Measurements from ENCODE around the gene DBX1. TPM values are rescaled to one million over a fixed set of nuclear protein-coding genes. Genes with fewer than 3 reads are reported as not detected.

DBX1 gene
- total and polyA plus RNA-seq, 4 experiments from 2014 or later: not detected

DNA sequence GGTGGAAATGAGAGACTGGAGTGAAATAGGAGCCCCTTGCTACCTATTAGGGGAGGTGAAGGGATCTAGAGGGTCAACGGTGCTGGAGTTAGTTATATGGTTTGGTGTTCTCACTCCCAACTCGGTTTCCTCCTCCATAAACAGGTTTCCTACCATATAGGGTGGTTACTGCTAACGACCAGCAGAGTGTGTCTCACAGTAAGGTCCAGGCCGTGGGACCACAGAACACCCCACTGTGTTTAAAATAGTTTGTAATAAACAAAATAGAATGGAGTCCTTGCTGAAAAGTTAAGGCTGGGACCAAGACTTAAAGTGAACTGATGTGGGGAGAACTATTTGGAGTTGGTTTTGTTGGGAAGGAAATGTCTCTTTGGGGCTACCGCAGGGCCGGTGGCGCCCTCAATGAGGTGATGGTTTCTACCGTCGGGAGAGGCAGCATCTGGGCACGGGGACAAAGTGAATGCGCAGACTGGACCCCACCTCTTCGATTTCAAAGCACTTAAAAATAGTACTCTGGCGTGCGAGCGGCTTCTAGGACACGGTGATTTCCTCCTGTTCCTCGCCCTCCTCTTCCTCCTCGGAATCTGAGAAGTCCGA is 4.5 kb downstream of the DBX1 start:
- Mint-ChIP-seq H3K4me1 (peaks cover 9 to 45% (median 14%) of the 10 kb centered on the region in 4 donors), H3K36me3 (peaks cover 0 to 3% of the 10 kb centered on the region in 2 donors), H3K27me3 (peaks cover 25 to 36% of the 10 kb centered on the region in 2 donors), H3K27ac (peak overlapping the region; percentile 62 to 91 (median 85)), H3K4me3 (peak overlapping the region; percentile 83 to 92 (median 86)), H3K9me3 (peaks cover 0 to 24% (median 17%) of the 10 kb centered on the region in 8 donors)
- intact Hi-C loops (cut with micrococcal nuclease): loop anchor here (2.0 kb wide), 1 partner anchor 23 kb away; no protein-coding TSS in a partner anchor
- H3K27me3 ChIP-seq (ENCODE audit: insufficient read depth, low read length): peaks cover 26% of the 10 kb centered on the region
- POLR2A ChIA-PET (ENCODE audit: partially characterized antibody): interaction anchor here (2.1 kb wide), 1 partner anchor 208 kb away, joined by 9 read pairs; the partner anchor contains the start of gene HTATIP2
- H3K9me3 ChIP-seq (ENCODE audit: control insufficient read depth in 1 of 2, low read length in 2 of 2): no peaks in the 10 kb centered on the region
- H3K4me3 ChIP-seq (ENCODE audit: low read length in 2 of 2): peak overlapping the region in 1 of 2 donors; percentile 59
- no peak for DNase-seq
- H3K4me1 ChIP-seq (ENCODE audit: insufficient read depth, low read length): peaks cover 21% of the 10 kb centered on the region
- H3K36me3 ChIP-seq (ENCODE audit: insufficient read depth, low read length): no peaks in the 10 kb centered on the region
- H3K27ac ChIP-seq (ENCODE audit: low read depth, low read length): no peak overlapping the region
- CTCF ChIA-PET (ENCODE audit: partially characterized antibody): interaction anchor here (1.7 to 3.1 kb wide), 4 partner anchors 23 to 197 kb away, joined by 7 to 17 read pairs (median 12); no protein-coding TSS in a partner anchor

GRCh38 chr11:20154381-20154780 is 5.9 kb downstream of the DBX1 start:
- no peak for DNase-seq
- peaks cover 0 to 3% of the 10 kb centered on the region in 2 donors for H3K36me3 Mint-ChIP-seq
- Histone ChIP-seq H3K36me3 (ENCODE audit: insufficient read depth, low read length) (no peaks in the 10 kb centered on the region), H3K4me3 (ENCODE audit: low read length in 2 of 2) (no peak overlapping the region), H3K4me1 (ENCODE audit: insufficient read depth, low read length) (peaks cover 21% of the 10 kb centered on the region), H3K27me3 (ENCODE audit: insufficient read depth, low read length) (peaks cover 13% of the 10 kb centered on the region), H3K9me3 (ENCODE audit: control insufficient read depth in 1 of 2, low read length in 2 of 2) (no peaks in the 10 kb centered on the region), H3K27ac (ENCODE audit: low read depth, low read length) (no peak overlapping the region)
- peaks cover 8 to 37% (median 14%) of the 10 kb centered on the region in 4 donors for H3K4me1 Mint-ChIP-seq
- no peak overlapping the region for H3K27ac Mint-ChIP-seq
- CTCF ChIA-PET (ENCODE audit: partially characterized antibody): interaction anchor here (1.7 to 1.9 kb wide), 3 partner anchors 22 to 199 kb away, joined by 7 to 17 read pairs (median 9); no protein-coding TSS in a partner anchor
- H3K4me3 Mint-ChIP-seq: no peak overlapping the region
- POLR2A ChIA-PET (ENCODE audit: partially characterized antibody): no interaction called here
- intact Hi-C loops (cut with micrococcal nuclease): no loop called here
- peaks cover 0 to 13% (median 11%) of the 10 kb centered on the region in 8 donors for H3K9me3 Mint-ChIP-seq
- H3K27me3 Mint-ChIP-seq: peaks cover 19 to 29% of the 10 kb centered on the region in 2 donors

DNA sequence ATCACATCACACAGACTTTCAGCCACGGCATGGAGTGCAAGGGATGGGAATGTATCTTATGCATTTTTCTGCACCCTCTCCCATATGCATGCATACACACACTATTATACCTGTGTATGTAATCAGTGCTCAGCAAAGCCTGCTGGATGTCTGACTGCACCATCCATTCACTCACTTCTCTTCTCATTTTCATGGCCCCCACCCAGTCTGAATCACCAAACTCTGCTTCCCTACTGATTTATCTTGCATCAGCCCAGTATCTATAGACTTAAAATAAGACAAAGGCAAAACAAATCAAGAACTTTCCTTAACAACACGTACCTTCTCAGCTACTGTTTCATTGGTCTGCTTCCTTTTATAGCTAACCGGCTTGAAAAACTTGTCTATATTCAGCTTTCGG is 21.6 kb downstream of the DBX1 start:
- CTCF ChIA-PET (ENCODE audit: partially characterized antibody): interaction anchor here (5.9 kb wide), 1 partner anchor 10 kb away, joined by 45 read pairs; no protein-coding TSS in a partner anchor
- peaks cover 22 to 32% of the 10 kb centered on the region in 2 donors for H3K27me3 Mint-ChIP-seq
- POLR2A ChIA-PET (ENCODE audit: partially characterized antibody): no interaction called here
- H3K36me3 ChIP-seq (ENCODE audit: insufficient read depth, low read length): no peaks in the 10 kb centered on the region
- no peaks in the 10 kb centered on the region for H3K4me1 ChIP-seq (ENCODE audit: insufficient read depth, low read length)
- intact Hi-C loops (cut with micrococcal nuclease): no loop called here
- H3K36me3 Mint-ChIP-seq: no peaks in the 10 kb centered on the region
- H3K4me1 Mint-ChIP-seq: no peaks in the 10 kb centered on the region
- no peaks in the 10 kb centered on the region for H3K9me3 ChIP-seq (ENCODE audit: control insufficient read depth in 1 of 2, low read length in 2 of 2)
- no peak for DNase-seq
- H3K27me3 ChIP-seq (ENCODE audit: insufficient read depth, low read length): peaks cover 5% of the 10 kb centered on the region
- no peak overlapping the region for H3K27ac ChIP-seq (ENCODE audit: low read depth, low read length)
- peaks cover 0 to 3% (median 0%) of the 10 kb centered on the region in 8 donors for H3K9me3 Mint-ChIP-seq
- H3K4me3 Mint-ChIP-seq: no peak overlapping the region
- H3K27ac Mint-ChIP-seq: no peak overlapping the region
- H3K4me3 ChIP-seq (ENCODE audit: low read length in 2 of 2): no peak overlapping the region

DNA sequence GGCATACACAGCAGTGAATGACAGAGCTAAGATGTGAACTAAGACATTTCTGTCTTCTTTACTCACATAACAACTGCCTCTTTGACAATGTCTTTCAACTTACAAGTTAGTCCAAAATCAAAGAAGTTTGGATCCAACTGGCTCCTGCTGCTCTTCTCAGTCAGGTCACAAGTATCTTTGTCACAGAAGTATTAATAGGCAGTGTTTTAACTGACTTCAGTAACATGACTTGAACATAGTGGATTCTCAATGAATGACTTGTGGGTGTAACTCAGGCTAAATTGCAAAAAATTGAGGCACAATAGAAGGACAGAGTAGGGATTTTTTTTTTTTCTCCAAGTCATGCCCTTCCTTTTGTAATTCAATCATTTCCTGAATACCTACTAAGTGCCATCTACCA is 22.6 kb downstream of the DBX1 start:
- Histone ChIP-seq H3K27ac (ENCODE audit: low read depth, low read length) (no peak overlapping the region), H3K36me3 (ENCODE audit: insufficient read depth, low read length) (no peaks in the 10 kb centered on the region), H3K27me3 (ENCODE audit: insufficient read depth, low read length) (peaks cover 7% of the 10 kb centered on the region), H3K4me3 (ENCODE audit: low read length in 2 of 2) (no peak overlapping the region), H3K4me1 (ENCODE audit: insufficient read depth, low read length) (peaks cover 2% of the 10 kb centered on the region), H3K9me3 (ENCODE audit: control insufficient read depth in 1 of 2, low read length in 2 of 2) (no peaks in the 10 kb centered on the region)
- H3K4me3 Mint-ChIP-seq: no peak overlapping the region
- ChIA-PET CTCF (ENCODE audit: partially characterized antibody) (interaction anchor here (5.9 kb wide), 1 partner anchor 9 kb away, joined by 45 read pairs; no protein-coding TSS in a partner anchor), POLR2A (ENCODE audit: partially characterized antibody) (no interaction called here)
- no peak overlapping the region for H3K27ac Mint-ChIP-seq
- intact Hi-C loops (cut with micrococcal nuclease): no loop called here
- DNase-seq: no peak
- no peaks in the 10 kb centered on the region for H3K36me3 Mint-ChIP-seq
- H3K9me3 Mint-ChIP-seq: peaks cover 0 to 3% (median 0%) of the 10 kb centered on the region in 8 donors
- H3K27me3 Mint-ChIP-seq: peaks cover 22 to 33% of the 10 kb centered on the region in 2 donors
- H3K4me1 Mint-ChIP-seq: peaks cover 0 to 1% (median under 1%) of the 10 kb centered on the region in 4 donors

GRCh38 chr11:20134991-20135736 is 25.1 kb downstream of the DBX1 start:
- Histone ChIP-seq H3K4me1 (ENCODE audit: insufficient read depth, low read length) (peaks cover 13% of the 10 kb centered on the region), H3K27ac (ENCODE audit: low read depth, low read length) (no peak overlapping the region), H3K9me3 (ENCODE audit: control insufficient read depth in 1 of 2, low read length in 2 of 2) (no peaks in the 10 kb centered on the region), H3K27me3 (ENCODE audit: insufficient read depth, low read length) (peaks cover 7% of the 10 kb centered on the region), H3K36me3 (ENCODE audit: insufficient read depth, low read length) (no peaks in the 10 kb centered on the region), H3K4me3 (ENCODE audit: low read length in 2 of 2) (no peak overlapping the region)
- CTCF ChIA-PET (ENCODE audit: partially characterized antibody): interaction anchor here (0.9 to 4.6 kb wide), 5 partner anchors 9 to 219 kb away, joined by 3 to 54 read pairs (median 3); no protein-coding TSS in a partner anchor
- intact Hi-C loops (cut with micrococcal nuclease): no loop called here
- Mint-ChIP-seq H3K36me3 (no peaks in the 10 kb centered on the region), H3K27me3 (peaks cover 18 to 22% of the 10 kb centered on the region in 2 donors), H3K9me3 (no peaks in the 10 kb centered on the region), H3K4me3 (no peak overlapping the region), H3K27ac (no peak overlapping the region), H3K4me1 (peaks cover 7 to 14% (median 8%) of the 10 kb centered on the region in 4 donors)
- POLR2A ChIA-PET (ENCODE audit: partially characterized antibody): no interaction called here
- DNase-seq: no peak

- Histone ChIP-seq H3K36me3 (ENCODE audit: insufficient read depth, low read length) (no peaks in the 10 kb centered on the region), H3K27ac (ENCODE audit: low read depth, low read length) (no peak overlapping the region), H3K4me1 (ENCODE audit: insufficient read depth, low read length) (peaks cover 13% of the 10 kb centered on the region), H3K4me3 (ENCODE audit: low read length in 2 of 2) (no peak overlapping the region), H3K9me3 (ENCODE audit: control insufficient read depth in 1 of 2, low read length in 2 of 2) (no peaks in the 10 kb centered on the region), H3K27me3 (ENCODE audit: insufficient read depth, low read length) (peaks cover 7% of the 10 kb centered on the region)
- H3K9me3 Mint-ChIP-seq: no peaks in the 10 kb centered on the region
- POLR2A ChIA-PET (ENCODE audit: partially characterized antibody): interaction anchor here (0.6 kb wide), 1 partner anchor 168 kb away, joined by 3 read pairs; no protein-coding TSS in a partner anchor
- peak overlapping the region; percentile 59 to 89 (median 83) for H3K4me3 Mint-ChIP-seq
- peaks cover 11% of the 10 kb centered on the region in 2 donors for H3K27me3 Mint-ChIP-seq
- no peaks in the 10 kb centered on the region for H3K36me3 Mint-ChIP-seq
- intact Hi-C loops (cut with micrococcal nuclease): loop anchor here (2.0 kb wide), 1 partner anchor 24 kb away; no protein-coding TSS in a partner anchor
- peaks cover 7 to 14% (median 8%) of the 10 kb centered on the region in 4 donors for H3K4me1 Mint-ChIP-seq
- no peak for DNase-seq
- CTCF ChIA-PET (ENCODE audit: partially characterized antibody): interaction anchor here (0.7 to 4.6 kb wide), 20 partner anchors 9 to 478 kb away, joined by 3 to 54 read pairs (median 4); no protein-coding TSS in a partner anchor
- H3K27ac Mint-ChIP-seq: peak overlapping the region in 1 of 7 donors; percentile 2
Observed at GRCh38 chr11:20132667-20133039, 27.6 kb downstream of the DBX1 start.

Measured in CD4-positive, alpha-beta memory T cell (primary cell).